Breast epithelium (tissue), 3 donors: Measurements from ENCODE around the gene NUBPL.

Experiments used
- CTCF ChIP-seq, 3 donors: fragments of 450-650 bp; IDR thresholded peaks; one replicate each; pipeline ENCODE4 v1.5.1; 2016 to 2017; ENCODE audit warnings: antibody characterized with exemption in 3 of 3, mild to moderate bottlenecking in 3 of 3, moderate library complexity in 3 of 3
- POLR2A ChIP-seq: fragments of 450-650 bp; IDR thresholded peaks from one replicate; pipeline ENCODE4 v1.6.1; 2016; ENCODE audit warnings: antibody characterized with exemption, mild to moderate bottlenecking, moderate library complexity
- POLR2AphosphoS5 ChIP-seq, 3 donors: sonication (generic); formaldehyde crosslinking; IDR thresholded peaks; one replicate each; pipeline ENCODE4 v1.6.1; 2017; ENCODE audit warnings: antibody characterized with exemption in 3 of 3

- no peak for TF ChIP-seq POLR2AphosphoS5 (IDR thresholded peaks at IDR 0.05)
- TF ChIP-seq POLR2A, result no peak
- no peak for TF ChIP-seq CTCF (IDR thresholded peaks at IDR 0.05)
Measured at GRCh38 chr14:31758941-31759340, 197.7 kb downstream of the NUBPL start.
